HT-29 (cell line): ENCODE measurements around the gene CD63. TPM values are rescaled to one million over a fixed set of nuclear protein-coding genes. Genes with fewer than 3 reads are reported as not detected.
"Not testable (repeated sequence)": the region's sequence is repeated elsewhere in the genome, so short reads cannot be mapped to it uniquely, and the experiment has no call there.

ENCODE experiments used
- DNase-seq: peaks from one replicate; pipeline ENCODE4 v3.0.0-alpha.2; 2015; ENCODE audit warnings: low spot score
- total RNA-seq: library from RNA; depleted of rRNA; stranded (reverse); fragments of >200 nt; shearing (Covaris generic); gene quantifications from 2 replicates; pipeline ENCODE4 v1.2.3, GENCODE V29; 2014; rRNA removed

The CD63 gene
- 867 and 895 TPM in 2 replicates for total RNA-seq

DNA sequence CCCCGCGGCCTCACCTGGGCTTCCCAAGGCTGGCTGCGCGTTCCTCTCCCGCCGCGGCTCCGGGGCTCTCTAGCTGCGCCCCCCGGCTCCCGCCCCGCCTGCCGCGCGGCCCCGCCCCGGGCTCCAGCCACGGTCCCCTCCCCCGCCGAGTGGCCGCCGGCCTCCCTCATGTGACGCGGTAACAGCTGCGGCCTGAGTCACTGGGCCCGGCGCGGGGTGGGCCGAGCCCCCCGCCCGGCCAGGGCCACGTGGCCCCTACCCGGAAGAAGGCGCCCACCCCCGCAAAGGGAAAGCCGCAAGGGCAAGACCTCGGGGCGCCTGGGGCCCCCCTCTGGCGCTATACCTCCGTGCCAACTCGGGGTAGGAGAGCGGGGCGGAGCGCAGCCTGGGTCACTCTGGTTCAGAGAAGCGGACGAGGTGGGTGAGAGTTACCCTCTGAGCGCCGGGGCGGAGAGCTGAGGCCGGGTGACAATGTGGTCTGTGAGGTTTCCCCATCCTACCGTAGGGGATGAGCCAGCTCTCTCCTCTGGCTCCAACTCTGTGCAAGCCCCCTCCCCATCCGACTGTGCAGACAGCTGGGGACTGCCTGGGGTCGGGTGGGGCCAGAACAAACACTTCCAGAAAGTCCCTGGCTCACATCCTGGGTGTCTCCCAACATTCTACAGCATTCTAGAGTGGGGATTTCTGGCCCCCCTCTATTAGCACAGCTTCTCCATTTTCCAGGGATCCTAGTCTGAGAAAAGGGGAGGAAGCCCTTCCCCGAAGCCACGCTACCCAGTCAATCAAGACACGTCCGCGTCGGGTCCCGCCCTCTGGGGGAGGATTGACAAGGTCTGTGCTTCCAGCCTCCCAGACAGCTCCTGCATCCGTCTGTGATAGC, at the start of gene CD63:
Gene CD63, minus strand, starts transcription at position 71 of the 880 bp plus-strand sequence. CDS start 668 bp downstream, outside the sequence.
- peak; percentile 87 for DNase-seq

DNA sequence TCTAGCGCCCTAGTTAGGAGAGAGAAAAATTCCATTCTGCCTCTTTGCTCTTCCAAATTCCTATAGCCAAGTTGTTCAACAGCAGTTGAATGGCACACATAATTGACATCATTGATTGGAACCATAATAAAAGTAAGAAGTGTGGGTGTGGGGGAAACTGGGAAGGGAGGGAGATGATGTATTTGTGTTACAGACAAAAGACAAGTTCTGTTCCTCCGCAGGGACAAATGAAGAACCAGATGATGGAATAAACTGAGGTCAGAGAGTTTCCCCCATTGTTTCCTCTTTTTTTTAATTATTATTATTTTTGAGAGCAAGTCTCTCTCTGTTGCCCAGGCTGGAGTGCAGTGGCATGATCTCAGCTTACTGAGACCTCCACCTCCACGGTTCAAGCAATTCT, 49.0 kb upstream of the CD63 start:
- no peak for DNase-seq

DNA sequence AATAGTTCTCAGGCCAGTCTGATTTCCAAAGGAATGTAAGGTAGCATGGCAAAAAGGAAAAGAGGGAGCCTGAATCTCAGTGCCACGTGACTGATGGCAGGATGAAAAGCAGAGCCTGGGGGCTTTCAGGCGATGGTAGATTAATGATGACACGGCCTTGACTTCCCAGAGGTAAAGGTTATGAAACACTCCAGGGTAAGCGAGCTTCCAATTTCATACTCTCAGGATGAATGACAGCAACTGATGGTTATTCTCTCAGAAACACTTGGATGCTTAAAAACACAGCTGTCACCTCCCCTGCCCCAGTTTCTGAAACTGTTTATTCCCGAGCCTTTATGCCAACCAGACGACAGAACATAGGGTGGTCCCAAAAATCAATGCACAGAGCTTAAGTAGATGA, 42.9 kb upstream of the CD63 start:
- DNase-seq = no peak

GRCh38 chr12:55767156-55767555, 38.3 kb upstream of the CD63 start:
- no peak for DNase-seq

DNA sequence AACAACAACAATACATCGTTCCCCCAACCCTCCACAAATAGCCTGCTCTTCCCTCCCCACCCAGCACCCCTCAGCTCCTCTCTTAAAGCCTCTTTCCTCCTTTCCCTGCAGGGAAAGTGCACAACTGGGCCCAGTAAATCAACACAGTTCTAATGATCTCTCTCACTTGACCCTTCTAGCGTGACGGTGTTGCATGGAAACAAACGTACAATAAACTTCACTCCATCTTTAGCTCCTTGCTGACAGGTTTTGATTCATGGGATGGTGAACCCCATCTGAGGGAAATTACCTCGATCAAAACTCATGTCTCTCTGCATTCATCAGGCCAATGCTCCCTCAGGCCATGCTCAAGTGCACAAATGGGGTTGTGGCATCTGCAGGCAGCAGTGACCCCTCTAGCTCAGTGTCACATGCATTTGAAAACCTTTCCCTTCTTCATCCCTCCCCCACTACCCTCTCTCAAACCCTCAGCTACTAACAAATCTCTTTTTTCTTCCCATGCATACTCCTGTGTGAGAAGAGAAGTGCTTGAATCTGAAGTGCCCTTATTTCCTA, 37.0 kb upstream of the CD63 start:
- DNase-seq = no peak

DNA sequence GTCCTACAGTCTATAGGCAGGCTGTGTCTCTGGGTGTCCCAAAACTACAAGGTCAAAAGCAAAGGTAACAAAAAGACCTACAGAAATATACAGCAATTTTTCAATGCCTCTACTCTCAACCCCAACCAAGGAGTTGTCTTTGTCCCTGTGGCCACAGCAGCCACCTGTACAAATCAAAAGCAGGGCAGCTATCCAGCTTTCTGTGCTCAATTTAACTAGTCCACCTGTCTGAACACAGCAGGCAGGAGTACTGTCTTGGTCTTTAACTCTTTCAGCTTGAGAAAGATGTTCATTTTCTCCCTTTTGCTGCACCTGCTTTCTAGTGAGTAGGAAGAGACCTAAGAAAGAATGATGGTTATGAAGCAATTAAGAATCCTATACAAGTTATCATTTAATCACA, 33.8 kb upstream of the CD63 start:
- no peak for DNase-seq

GRCh38 chr12:55760663-55761062, 31.9 kb upstream of the CD63 start:
- no peak for DNase-seq

DNA sequence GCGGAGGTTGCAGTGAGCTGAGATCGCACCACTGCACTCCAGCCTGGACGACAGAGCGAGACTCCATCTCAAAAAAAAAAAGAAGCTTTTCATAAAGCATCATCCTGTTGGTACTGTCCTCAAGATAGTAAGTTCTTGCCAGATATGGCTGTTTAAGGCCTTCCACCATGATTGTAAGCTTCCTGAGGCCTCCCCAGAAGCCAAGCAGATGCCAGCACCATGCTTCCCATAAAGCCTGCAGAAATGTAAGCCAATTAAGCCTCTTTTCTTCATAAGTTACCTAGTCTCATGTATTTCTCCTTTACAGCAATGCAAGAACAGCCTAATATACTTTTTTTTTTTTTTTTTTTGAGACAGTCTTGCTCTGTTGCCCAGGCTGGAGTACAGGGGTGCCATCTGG, 29.8 kb upstream of the CD63 start:
- not testable (repeated sequence) for DNase-seq

GRCh38 chr12:55757701-55758100, 28.9 kb upstream of the CD63 start:
- no peak for DNase-seq

DNA sequence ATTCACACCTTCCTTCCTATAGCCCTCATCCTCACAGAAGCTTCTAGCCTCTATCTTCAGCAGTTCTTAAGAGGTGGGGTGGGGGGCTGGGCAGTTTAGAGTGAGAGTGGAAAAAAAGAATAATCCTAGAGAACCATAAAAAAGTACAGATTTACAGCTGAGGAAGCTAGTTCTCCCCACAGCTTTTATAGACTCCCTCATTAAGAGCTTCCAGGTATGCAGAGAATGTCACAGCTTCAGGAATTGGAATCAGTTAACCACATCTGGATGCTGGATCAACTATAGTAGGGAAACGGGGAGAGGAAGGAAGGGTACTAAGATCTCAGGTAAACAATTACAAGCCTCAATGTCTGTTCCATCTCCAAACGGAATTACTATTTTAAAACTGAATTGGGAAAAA, 26.4 kb upstream of the CD63 start:
- no peak for DNase-seq

DNA sequence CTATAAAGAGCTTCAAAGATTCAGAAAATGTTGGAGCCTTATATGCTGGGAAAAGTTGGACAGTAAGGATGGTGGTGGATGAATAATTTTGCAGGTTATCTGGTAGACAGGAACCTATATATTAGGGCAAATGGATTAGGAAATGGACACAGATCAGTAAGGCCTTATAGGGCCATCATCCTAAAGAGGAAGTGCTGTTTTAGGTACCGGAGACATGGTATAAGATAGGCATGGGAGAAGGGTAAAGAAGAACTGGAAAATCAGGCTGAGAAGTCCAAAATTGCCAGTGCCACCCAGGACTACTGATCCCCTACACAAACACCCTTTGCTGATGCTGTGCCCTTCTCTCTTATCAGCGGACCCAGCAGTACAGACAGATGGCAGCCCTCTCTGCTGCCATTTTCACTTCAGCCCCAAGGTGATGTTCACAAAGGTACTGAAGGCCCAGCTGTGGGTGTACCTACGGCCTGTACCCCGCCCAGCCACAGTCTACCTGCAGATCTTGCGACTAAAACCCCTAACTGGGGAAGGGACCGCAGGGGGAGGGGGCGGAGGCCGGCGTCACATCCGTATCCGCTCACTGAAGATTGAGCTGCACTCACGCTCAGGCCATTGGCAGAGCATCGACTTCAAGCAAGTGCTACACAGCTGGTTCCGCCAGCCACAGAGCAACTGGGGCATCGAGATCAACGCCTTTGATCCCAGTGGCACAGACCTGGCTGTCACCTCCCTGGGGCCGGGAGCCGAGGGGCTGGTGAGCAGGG, 19.6 kb upstream of the CD63 start:
- no peak for DNase-seq

GRCh38 chr12:55746913-55747231, 18.1 kb upstream of the CD63 start:
- DNase-seq = no peak

- no peak for DNase-seq
Observed at GRCh38 chr12:55746174-55746912, 17.5 kb upstream of the CD63 start.

GRCh38 chr12:55745361-55746173, 16.8 kb upstream of the CD63 start:
- no peak for DNase-seq

DNA sequence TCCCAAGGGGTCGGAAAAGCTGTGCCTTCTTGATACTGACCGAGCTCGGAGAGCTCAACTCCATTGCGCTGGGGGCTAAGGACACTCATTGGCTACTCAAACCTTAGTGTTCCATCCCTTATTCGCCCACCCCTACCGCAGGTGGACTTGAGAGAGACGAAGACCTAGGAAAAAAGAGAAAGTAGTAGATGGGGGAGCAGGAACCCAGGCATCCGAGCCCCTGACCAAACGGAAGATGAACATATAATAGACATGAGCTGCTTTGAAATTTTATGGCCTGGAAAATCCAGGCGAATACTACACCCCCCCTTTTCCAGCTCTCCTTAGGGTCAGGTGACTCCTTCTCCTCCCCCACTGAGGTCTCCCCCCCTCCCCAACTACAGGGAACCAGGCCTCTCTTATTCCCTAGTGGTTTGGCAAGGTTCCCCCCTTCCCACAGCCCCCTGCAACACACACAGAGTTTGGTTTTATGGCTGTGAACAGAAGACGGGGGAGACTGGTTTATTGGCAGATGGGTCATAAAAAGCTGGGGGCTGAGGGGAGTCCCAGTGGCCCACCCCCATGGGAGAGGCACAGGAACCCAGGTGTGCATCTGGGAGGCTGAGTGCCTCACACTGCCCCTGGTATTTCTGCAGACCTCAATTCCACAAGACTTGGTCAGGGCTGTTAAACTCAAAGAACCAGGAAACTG, 15.7 kb upstream of the CD63 start:
- no peak for DNase-seq

DNA sequence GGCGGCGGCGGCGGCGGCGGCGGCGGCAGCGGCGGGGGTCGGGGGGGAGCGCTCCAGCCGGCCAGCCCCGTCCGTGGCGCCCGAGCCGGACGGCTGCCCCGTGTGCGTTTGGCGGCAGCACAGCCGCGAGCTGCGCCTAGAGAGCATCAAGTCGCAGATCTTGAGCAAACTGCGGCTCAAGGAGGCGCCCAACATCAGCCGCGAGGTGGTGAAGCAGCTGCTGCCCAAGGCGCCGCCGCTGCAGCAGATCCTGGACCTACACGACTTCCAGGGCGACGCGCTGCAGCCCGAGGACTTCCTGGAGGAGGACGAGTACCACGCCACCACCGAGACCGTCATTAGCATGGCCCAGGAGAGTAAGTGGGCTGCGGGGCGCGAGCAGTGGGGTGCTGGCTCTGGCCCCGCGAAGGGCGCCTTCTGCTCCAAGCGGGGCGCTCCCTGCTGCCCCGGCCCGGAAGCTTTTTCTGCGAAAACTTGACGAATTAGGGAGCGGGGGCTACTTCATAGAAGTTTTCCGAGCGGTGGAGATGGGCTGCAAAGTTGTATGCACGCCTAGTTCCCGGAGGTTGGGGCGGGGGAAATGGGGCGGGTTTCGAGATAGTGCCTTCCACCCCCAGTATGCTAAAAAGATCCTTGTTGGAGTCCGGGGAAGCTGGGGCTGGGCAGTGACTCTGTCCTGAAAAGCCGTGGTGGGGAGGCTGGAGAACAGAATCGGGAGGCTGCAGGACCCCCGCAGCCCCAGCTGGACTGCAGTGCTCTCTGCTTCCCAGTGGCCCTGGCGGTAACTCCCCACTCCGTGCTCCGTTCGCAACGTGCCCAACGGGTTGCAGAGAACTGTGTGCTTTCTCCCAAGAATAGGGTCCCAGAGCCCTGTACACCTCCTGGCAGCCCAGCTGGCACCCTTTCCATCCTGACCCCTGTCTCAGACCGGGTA, 14.9 kb upstream of the CD63 start:
- DNase-seq = peak; percentile 66

- peak; percentile 48 for DNase-seq
Observed at GRCh38 chr12:55742719-55743405, 14.1 kb upstream of the CD63 start, which contains the start of gene GDF11. Gene GDF11 (plus strand): TSS chr12:55743122. CDS start chr12:55743317, 195 bp downstream.

DNA sequence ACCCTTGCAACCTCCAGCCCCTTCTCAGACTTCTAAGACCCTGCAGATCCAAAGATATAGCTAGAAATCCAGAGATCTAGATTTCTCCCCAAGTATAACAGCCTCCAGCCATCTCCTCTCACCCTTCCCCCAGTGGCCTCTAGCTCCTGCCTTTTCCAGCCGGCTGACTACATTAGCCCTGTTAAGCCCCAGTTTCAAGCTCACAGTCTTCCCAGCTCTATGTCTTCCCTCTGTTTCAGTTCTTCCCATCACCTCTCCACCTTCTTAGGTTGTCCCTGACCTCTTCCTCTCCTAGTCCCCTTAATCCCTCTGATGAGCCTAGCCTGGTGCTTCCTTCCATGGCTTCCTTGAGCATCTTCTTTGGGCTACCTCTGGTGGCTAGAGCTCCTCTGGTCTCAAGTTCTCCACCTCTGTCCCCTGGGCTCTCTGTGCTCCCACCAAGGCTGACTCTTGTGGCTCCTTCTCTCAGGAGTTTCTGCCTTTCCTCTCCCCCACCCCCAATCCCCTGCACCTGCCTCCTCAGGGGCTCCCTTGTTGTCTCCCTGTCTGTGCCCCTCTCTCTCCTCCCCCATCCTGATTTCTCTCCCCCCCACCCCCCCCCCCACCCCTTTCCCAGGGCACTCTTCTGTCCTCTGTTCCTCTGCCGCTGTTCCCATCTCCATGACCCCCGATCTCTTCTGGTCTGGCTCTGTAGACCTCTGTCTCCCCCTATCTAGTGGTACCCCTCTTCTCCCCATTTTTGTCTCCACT, 13.3 kb upstream of the CD63 start:
- DNase-seq = no peak
